ENCODE data around the gene DUSP6. TPM values are rescaled to one million over a fixed set of nuclear protein-coding genes. Genes with fewer than 3 reads are reported as not detected.

DUSP6 gene
- total RNA-seq, 1 donor from 2014 or later = 31.5 TPM

DNA sequence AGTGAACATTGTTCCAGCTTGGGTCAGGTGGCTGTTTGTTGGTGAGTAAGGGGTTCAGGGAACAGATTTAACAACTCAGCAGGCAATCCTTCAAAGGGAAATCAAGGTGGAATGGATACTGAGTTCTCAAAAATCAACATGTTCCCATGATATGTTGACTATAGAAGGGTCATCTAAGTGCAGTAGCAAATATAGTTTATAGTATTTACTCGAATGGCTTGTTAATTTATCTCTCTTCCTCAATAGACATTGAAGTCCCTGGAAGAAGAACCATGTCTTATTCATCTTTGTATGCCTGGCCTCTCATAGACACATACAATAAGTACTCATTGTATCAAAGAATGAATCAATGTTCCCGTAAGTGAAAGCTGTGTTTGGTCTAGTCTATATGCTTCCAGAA lies 24.5 kb upstream of the DUSP6 start:
- no peak for ATAC-seq

DNA sequence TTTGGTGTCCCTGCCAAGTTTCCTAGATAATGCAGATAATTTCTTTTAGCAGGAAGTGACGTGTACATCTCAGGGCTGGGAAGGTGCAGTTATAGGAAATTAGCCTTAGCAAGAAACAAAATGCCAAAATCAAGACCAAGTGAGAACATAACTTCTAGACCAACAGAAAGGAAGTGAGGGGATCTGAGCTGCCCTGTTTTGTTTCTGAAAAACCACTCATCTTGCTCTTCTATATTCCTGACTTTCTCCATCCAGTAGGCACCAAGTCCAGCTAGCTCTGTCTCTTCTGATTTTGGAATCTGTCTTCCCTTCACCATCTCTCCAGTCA lies 23.9 kb upstream of the DUSP6 start:
- no peak for ATAC-seq
- DNase-seq (ENCODE audit: low spot score) = no peak

More for the DNA sequence above, 24.5 kb upstream of the DUSP6 start:
- no peak for DNase-seq (ENCODE audit: low spot score)

DNA sequence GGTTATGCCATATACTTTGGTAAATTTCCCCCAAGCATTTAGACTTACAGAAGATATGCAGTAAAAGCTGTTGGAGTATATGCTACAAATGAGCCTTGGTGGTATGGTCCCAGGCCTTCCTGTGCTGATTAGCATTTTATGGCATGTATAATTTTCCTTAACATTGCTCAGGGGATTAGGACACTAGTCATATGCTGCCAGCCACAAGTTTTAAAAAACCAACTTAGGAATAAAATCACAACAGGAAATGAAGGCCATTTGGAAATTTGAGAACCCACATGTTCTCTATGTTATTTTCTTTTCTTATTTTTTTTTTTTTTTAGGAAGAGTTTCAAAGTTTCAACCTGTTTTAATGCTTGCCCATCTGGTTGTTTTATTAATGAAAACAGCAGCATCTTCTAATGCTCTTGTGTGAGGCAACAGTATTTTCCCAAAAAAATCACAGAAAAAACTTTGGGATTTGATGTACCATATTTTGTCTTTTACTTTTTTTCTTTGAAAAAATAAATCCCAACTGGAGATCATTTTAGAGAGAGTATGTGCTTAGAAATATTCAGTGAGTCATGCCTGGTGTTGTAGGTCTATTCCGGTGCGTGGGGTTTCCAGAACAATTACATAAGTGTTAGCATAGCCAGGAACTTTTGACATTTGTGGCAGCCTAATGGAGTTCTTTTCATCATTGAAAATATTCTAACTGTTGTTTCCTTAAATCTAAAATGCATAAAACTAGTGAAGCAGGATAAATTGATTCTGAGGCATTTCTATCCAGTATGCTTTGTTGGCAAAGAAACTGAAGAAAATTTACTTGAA lies 21.7 kb upstream of the DUSP6 start:
- ATAC-seq (peak; percentile 58), DNase-seq (ENCODE audit: low spot score) (no peak)

DNA sequence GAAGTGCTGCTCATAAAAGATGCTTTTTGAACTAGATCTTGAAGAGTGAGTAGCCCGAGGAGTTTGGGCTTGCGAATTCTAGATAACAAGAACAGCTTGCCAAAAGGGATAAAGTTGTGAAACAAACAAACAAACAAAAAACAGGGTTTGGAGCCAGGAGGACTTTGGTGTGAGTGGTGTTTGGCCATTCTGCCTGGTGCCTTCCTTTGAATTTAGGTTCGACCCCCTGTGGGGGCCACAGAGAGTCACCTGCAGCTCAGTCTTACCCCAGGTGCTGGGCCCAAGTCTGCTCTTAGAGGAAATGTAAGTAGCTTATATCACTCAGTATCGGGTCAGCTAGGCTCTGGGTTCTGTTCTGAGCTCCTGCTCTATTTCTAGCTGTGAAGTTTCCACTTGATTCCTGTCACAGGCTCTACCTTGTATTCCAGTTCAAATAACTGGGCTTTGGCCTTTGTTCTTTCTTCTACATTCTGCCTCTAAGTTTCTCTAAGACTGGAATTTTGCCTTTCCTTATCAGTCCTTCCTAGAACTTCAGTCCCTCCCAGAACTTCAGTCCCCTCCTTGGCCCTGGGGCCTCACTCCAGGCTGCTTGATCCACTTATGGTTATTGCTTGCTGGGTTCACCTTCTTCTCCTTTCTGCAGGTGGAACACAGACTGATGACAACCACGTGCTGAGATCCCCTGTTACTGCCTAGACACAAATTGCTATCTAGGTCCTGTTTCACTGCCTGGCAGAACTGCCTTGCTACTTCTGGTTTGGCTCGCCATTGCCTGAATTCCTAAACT lies 20.5 kb upstream of the DUSP6 start:
- ATAC-seq (peak; percentile 69), DNase-seq (ENCODE audit: low spot score) (peak; percentile 67)

DNA sequence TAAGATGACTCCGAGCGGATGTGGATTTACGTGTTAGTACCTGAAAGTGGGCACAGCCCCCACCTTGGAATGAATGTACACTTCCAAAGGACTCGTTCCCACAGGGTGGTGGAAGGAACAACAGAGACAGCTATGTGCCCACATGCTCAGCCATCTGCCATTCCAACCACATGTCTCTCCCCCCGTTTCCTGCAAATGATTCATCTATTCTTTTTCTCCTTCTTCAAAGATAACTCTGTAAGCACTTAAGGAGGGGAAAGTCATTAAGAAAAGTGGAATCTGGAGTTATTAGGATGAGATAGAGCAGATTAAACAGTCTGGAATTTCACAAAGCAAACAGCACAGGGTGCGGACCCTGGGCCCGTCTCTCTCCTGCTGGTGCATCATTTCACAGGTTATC lies 18.5 kb upstream of the DUSP6 start:
- DNase-seq (ENCODE audit: low spot score) (no peak), ATAC-seq (no peak)

DNA sequence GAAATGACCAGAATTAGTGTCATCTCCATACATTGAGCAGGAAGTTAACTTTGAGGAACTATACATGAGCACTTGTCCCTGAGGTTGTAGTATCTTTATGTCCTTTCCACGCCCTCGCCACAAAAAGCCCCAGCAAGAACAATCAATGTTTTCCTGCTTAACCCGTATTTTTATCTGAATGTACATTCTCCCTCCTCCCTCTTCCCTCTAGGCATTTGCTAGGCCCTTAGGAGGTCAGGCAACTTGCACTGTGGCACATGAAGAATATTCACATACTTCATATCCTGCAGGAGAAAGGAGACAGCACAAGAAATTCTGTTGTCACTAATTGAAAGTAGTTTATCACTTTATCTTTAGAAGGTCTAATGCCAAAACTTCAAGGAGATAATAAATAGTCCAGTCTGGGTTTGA lies 18.1 kb upstream of the DUSP6 start:
- no peak for DNase-seq (ENCODE audit: low spot score)
- no peak for ATAC-seq

DNA sequence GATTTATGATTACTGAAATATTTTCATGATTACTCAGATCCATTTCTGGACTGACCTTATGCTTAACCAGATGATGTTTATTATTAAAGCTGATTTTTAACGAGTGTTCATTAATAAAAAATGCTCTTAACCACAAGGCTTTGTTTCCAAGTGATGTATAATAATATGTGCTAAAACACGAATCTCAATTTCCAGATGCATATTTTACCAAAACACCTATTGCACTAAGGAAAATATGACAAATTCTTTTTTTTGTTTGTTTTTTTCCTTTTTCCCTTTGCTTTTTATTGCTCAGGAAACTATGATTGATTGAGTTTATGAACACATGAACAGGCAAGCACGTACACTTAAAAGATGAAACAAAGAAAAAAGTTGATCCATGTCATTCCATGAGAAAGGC lies 16.9 kb upstream of the DUSP6 start:
- ATAC-seq (no peak), DNase-seq (ENCODE audit: low spot score) (no peak)

DNA sequence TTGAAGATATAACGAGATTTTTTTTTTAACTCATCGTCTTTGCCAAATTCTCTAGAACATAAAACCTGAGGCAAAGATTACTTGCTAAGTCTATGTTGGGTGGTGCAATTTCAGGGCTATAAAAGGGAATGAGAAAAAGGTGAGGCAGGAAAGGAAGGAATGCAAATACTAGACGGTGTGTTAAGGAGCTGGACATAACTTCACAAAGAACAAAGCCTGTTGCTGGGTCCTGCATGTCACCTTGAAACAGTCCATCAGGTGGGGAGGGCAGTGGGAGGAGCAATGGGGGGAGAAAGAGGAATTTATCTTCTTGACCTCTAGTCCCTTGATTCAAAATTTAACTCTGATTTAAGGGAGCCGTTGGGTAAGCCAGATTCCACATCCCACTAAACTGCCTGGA lies 16.1 kb upstream of the DUSP6 start:
- no peak for ATAC-seq
- no peak for DNase-seq (ENCODE audit: low spot score)

DNA sequence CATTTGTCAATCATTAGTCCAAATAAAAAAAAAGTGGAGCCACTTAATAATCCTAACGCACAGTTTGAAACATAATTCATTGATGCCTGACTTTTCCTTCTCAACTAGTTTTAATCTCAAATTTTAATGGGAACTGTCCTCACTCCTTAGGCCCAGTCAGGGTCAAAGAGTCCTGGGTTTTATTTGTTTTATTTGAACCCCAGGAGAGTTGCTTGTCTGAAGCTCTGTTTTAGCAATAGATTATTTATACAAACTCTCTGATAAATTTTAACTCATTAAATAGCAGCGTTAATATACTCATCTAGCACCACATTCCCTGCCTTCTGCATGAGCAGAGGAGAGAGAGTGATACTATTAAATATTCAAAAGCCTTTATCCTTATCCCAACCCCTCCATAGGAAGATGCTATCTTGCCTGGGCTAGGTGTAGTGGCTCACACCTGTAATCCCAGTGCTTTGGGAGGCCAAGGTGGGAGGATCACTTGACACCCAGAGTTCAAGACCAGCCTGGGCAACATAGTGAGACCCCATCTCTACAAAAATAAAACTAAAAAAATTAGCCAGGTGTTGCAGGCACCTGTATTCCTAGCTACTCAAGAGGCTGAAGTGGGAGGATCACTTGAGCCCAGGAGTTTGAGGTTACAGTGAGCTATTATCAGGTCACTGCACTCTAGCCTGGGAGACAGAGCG lies 14.5 kb upstream of the DUSP6 start:
- ATAC-seq (peak; percentile 37), DNase-seq (ENCODE audit: low spot score) (no peak)

DNA sequence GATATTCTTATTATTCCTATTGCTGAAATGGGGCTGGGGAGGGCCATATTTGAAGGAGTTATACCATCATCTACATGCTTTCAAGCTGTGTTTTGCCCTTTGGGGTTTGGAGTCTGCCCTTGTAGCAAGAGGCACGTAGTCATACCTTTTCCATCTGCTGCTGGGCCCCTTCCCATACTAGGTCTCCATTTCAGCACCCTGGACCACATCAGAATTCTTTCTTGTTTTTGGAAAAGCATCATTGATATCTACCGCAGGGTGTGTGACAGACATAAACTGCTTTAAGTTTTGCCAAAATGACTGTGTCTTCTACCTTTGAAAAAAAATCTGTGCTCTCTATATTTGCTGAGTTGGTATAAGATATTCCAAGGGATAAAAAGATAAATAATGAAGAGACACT lies 12.3 kb upstream of the DUSP6 start:
- DNase-seq (ENCODE audit: low spot score) = no peak
- no peak for ATAC-seq

DNA sequence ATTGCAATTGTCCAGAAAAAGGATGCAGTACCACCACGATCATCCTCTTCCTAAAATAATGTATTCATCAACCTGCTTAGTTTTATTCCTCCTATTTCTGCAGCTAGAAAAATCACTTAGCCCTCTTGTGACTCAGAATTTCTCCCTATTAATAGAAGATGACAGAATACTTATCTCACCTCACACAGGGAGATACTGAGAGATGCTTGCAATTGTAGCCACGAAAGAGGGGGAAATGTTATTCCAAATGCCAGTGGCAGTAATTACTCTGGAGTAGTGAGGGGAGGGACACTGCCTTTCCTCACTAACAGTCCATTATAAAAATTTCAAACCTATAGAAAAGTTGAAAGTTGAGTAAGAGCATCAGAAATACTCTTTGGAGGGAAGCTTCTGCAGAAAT lies 11.8 kb upstream of the DUSP6 start:
- DNase-seq (ENCODE audit: low spot score) (no peak), ATAC-seq (no peak)

DNA sequence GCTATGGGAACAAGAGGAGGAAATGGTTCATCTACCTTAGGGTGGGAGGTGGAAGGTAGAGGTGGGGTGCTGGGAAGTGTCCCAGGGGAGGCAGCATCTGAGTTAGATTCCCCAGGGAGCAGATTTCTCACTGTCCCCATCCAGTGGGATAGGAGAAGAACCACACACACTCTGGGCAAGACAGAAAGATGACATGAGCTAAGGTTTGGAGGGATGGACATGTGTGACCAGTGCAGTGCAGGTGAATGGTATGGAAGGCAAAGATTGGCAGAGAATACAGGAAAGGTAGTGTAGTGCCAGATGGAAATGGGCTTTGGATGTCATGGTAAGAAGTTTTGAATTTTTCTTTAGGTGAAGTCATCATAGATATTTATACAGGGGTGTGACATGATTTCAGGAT lies 11.3 kb upstream of the DUSP6 start:
- ATAC-seq = no peak
- DNase-seq (ENCODE audit: low spot score) = no peak

DNA sequence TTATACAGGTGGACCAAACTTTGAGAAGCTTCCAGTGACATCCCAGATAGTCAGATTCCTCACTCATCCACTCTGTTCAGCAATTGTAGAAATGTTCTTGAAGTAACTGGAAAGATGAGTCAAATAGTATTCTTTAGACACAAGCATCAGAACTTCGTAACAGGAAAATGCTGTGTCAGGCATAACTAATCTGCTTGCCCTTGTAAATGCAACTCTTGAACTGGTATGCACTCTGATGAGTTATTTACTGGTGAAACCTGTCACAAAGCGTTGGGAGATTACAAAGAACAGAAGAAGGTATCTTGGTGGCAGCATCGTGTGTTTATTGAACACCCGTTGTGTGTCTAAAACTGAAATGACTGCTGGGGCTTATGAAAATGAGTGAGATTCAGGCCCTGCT lies 10.8 kb upstream of the DUSP6 start:
- ATAC-seq = no peak
- DNase-seq (ENCODE audit: low spot score) = no peak

DNA sequence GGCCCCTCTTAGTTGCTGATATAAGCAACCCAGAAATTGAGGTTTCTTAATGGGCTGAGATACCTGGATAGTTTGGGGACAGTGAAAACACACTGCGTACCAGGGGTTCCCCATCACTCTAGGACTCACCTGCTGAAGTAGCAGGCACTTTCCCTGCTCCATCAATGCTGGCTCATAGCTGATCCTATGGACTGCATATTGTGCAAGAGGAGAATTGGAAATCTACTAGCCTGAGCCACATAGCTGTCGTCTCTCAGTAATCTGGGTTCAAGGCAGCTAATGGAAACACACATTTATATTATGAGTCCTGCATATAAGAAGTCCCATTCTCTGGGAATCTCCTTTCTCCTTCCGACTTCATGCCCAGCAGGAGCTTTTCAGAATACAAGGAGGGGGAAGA lies 7.3 kb upstream of the DUSP6 start:
- DNase-seq (ENCODE audit: low spot score) (no peak), ATAC-seq (no peak)

DNA sequence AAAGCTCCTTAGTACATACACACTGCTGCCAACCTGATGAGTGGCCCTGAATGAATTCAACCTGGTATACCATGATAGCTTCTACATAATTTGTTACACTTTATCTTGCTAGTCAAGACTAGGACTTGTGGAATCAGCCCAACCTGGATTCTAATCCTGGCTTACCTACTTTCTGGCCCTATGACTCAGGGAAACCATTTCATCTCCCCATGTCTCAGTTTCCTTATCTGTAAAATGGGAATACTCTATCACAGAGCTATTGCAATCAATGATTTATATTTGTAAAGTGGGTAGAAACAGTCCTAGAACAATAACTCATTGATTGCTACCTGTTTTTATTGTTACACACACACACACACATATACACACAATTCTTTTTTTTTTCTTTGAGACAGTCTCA lies 6.5 kb upstream of the DUSP6 start:
- no peak for DNase-seq (ENCODE audit: low spot score)
- no peak for ATAC-seq

DNA sequence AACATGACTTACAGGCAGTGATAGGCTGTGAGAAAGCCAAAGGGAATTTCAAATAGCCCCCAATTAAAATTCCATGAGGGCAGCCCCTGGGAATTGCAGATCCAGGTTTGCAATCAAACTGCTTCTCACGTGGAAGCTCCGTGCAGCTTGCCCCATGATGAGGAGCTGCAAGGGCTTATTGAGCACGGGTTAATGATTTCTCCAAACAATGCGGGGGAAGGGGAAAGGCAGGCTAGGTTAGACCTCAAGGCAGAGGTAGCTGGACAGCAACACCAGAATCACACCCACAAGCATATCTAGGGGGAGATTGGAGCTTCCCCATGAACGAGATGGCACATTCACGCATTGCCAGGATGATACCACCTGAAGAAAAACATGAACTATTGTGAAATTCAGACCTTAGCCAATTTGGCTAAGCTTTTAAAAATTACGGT lies 5.0 kb upstream of the DUSP6 start:
- ATAC-seq (peak; percentile 17), DNase-seq (ENCODE audit: low spot score) (peak; percentile 89)

DNA sequence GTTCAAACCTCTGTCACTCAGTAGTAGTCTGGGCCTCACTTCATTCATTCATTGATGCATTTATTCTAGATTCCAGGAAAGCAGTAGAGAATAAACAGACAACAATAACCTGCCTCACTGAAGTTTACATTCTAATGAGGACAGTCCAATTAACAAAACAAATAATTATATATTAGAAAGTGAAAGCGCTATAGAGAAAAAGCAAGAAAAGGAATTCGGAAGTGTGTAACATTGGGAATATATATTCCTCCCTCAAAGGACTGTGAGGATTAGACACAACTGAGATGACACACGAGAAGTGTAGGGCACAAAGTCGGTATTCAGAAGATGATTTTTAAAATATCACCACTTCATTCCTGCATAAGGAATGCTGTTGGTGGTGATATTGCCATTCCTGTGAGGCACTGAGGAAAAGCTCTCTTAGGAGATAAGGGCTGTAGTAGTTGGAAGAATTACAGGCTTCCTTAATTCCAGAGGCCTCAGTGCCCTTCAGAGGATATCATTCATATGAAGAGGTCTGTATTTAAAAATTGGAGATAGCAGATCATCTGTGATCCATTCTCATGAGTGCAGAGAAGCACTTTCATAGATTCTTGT lies 3.9 kb upstream of the DUSP6 start:
- no peak for DNase-seq (ENCODE audit: low spot score)
- no peak for ATAC-seq

DNA sequence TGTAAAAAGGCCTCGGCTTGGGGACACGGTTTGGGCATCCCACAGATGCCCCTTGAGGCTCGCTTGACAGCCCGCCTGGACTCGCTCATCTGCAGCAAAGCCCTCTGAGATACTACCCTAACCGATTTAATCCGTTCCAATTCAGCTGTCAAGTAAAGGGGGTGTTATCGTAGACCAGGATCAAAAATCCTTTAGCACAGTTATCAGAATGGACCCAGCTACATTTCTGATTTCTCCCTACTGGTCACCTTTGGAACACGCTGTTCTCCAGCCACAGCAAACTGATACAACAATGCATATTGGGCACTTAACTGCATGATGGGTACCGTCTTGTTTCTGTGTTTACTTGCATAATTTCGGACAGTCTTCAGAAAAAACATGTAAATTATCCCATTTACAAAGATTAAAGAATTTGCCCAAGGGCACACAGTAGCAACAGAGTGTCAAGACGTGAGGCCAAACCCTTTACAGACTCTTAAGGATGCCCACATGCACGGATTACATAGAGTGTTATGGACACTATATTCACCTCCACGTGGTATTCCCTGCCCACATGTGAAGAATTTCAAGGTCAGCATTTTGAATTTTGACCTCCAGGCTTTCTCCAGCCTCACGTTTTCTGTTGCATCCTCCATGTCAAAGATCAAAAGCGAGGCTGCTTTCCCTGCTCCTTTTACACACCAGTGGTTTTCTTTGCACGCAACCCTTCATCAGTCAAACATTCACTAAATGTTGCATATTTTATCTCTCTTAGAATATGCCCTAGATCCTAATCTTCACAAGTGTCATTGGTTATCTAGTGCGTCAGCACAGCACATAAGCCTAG lies 3.2 kb upstream of the DUSP6 start:
- ATAC-seq (no peak), DNase-seq (ENCODE audit: low spot score) (no peak)

DNA sequence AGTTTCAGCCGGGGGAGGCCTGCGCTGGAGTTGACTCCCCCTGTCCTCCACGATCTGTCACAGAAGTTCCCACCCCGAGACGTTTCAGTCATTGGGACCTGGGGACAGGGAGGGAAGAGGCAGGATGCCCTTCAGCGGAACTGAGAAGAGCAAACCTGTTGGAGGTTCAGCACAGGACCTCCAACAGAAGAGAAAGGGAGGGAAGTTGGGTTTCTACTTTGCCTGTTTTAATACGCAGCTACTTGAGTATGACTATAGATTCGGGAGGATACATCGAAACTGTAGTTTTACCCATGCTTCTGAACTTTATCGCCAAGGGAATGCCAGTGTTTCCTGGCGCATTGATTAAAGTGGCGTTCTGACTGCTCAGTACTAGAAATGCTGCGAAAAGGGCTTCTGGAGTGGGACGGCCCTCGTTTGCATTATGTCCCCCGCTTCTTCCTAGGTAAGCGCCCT lies 2.3 kb upstream of the DUSP6 start:
- DNase-seq (ENCODE audit: low spot score) (no peak), ATAC-seq (no peak)

DNA sequence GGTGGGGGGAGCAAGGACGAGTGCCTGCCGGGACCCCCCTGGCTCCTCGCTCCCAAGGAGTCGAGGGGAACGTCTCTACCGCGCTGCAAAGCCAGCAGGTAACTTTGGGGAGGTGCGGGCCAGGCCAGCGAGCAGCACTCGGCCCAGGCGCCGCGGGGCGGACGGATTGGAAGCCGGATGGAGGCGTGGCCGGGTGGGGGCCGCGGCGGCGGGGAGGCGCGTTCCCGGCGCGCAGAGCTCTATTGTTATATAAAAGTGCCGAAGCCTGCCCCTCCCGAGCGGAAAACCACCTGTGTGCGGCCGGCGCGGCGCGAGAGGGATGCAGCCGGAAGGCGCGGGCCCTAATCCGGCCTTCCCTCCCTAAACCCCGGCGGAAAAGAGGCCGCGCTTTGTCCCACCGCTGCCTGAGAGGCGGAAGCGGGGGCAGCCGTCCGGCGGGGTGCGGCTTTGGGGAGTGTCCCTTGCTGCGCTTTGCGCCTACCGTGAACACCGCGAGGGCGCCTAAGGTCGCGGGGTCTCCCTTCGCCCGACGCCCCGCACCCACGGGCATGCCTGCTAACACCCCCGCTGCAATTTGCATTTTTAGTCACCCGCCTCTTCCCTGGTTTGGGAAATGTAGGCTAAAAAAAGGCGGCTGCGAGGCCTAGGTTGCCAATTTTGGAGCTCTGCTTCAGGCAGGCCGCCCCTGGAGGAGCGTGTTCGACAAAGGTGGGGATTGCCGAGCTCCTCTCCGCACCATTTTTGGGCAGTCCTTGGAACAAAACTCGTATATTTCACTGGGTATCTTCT lies 1.7 kb upstream of the DUSP6 start:
- peak; percentile 91 for DNase-seq (ENCODE audit: low spot score)

More for the DNA sequence above, 1.7 kb upstream of the DUSP6 start:
- ATAC-seq = peak; percentile 60
